Cardiac fibroblast (primary cell): Measurements from ENCODE around the gene ADAT1.

ENCODE experiments used
- DNase-seq, 2 donors: peaks; one replicate each; pipeline versions ENCODE4 v3.0.0 to v3.0.0-alpha.2; 2010; ENCODE audit warnings: low read depth in 2 of 2
- H3K4me3 ChIP-seq, 2 donors: replicated peaks in 1 of 2; 1 replicate in 1 of 2; 2 replicates in 1 of 2; pipeline ENCODE4 v1.5.1; 2011; ENCODE audit warnings: low read depth in 2 of 2, low read length in 2 of 2, mild to moderate bottlenecking in 2 of 2, moderate library complexity in 1 of 2
- TF ChIP-seq, protein P1 (sequence below): IDR thresholded peaks from one replicate; pipeline ENCODE4 v1.5.1; 2011; ENCODE audit warnings: low read depth, mild to moderate bottlenecking, low read length, inconsistent platforms

ADAT1 gene

DNA sequence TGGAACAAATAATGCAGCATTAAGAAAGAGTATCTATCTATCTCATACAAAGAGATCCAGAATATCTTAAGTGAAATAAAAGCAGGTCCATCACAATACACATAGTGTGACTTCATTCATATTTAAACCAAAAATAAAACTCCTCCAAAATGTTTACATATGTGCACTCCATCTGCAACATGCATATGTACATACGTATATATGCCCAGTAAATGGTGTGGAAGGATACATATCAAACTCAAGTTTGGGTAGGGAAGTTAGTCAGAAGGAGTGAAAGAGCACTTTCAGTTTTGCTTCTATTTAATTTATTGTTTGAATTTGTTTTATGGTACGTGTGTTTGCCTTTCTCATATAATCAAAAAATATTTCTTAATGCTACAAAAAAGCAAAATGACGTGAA lies 12.0 kb upstream of the ADAT1 start:
- H3K4me3 ChIP-seq, result no peak overlapping the region
- DNase-seq, result no peak
- TF ChIP-seq, protein P1, sequence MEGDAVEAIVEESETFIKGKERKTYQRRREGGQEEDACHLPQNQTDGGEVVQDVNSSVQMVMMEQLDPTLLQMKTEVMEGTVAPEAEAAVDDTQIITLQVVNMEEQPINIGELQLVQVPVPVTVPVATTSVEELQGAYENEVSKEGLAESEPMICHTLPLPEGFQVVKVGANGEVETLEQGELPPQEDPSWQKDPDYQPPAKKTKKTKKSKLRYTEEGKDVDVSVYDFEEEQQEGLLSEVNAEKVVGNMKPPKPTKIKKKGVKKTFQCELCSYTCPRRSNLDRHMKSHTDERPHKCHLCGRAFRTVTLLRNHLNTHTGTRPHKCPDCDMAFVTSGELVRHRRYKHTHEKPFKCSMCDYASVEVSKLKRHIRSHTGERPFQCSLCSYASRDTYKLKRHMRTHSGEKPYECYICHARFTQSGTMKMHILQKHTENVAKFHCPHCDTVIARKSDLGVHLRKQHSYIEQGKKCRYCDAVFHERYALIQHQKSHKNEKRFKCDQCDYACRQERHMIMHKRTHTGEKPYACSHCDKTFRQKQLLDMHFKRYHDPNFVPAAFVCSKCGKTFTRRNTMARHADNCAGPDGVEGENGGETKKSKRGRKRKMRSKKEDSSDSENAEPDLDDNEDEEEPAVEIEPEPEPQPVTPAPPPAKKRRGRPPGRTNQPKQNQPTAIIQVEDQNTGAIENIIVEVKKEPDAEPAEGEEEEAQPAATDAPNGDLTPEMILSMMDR, result no peak

DNA sequence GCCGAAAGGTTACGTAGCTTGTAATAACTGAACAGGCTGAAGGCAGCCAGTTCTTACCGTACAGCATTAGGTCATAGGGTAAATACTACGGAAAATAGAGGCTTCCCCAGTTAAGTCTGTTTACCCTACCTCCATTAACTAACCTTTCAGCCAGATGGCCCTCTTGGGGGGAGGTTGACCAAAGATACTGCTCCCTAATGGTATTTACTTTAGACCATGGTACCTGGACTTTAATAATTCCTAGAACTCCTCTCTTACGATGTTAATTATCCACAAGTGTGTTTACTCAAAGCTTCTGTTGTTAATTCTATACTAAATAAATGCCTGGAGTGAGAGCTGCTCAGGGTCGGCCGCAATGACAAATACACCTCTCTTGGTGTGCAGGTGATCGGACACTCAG lies 9.8 kb upstream of the ADAT1 start:
- TF ChIP-seq, protein P1, result no peak
- H3K4me3 ChIP-seq, result no peak overlapping the region
- DNase-seq, result no peak

DNA sequence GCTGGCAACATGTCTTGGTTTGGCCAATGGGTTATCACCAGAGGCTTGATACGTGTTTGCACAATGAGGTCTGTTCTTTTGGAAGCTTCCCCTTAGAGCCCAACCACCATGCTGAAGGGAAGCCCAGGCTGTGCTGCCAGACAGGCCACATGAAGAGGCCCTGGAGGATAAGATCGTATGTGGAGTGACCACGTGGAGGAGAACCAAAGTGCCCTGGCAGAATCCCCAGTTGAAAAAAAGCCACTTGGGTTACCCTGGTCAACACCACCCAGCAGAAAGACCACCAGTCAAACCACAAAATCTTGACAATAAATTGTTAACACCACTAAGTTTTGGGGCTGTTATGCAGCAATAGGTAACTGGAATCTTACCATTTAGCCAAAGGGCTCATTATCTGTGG lies 7.0 kb upstream of the ADAT1 start:
- TF ChIP-seq, protein P1, result no peak
- no peak for DNase-seq
- H3K4me3 ChIP-seq, result no peak overlapping the region

DNA sequence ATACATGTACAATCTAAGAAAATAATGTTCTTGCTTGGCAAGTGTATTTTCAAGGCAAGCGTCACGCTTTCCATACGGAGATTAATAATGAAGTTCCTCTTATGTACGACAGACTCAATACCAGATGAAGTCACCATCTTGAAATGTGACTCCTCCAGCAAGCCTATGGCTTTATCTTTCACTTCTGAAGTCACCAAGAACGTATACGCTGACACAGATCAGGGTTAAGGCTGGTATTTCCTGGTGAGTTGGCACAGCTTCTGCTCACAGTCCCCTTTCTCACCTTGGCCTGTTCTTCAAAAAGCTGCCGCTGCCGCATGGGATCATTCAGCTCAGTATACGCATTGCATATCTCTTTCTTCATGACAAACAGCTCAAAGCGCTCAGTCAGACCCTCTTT lies 6.1 kb upstream of the ADAT1 start:
- H3K4me3 ChIP-seq, result no peak overlapping the region
- TF ChIP-seq, protein P1, result no peak
- no peak for DNase-seq

DNA sequence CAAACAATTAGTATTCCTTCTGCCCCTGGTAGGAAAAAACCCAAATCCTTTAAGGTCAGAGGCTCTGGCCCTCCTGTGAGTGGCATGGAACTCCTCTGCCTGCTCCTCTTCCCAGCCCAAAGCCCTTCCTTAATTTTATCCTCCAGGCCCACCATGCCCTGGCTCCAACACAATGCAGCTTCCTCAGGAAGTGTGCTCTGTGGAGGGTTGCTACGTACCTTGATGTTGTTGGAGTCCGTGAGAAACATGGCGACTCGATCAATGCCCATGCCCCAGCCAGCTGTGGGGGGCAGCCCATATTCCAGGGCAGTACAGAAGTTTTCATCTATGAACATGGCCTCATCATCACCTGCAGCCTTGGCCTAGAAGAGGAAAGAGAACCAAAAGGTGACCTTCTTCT lies 5.3 kb upstream of the ADAT1 start:
- TF ChIP-seq, protein P1, result no peak
- no peak for DNase-seq

DNA sequence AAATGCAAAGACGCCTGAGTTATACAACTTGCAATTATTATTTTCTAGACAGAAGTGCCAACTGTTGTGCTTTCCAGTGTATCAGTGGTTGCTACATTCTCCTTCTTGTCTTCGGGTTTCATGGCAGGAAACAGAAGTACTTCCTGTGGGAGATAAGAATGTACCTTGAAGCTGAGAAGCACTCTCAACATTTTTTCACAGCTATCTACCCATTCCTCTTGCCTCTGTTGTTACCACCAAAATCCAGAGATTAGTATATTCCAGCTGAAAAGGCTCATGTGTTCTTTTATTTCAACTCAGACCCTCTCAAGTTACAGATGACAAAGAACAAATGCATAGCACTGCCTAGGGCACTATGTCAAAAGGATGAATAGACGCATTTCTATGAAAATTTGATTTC lies 4.8 kb upstream of the ADAT1 start:
- H3K4me3 ChIP-seq, result no peak overlapping the region
- TF ChIP-seq, protein P1, result no peak
- DNase-seq, result peak in 1 of 2 donors; percentile 80

More for the DNA sequence above, 5.3 kb upstream of the ADAT1 start:
- H3K4me3 ChIP-seq, result no peak overlapping the region

DNA sequence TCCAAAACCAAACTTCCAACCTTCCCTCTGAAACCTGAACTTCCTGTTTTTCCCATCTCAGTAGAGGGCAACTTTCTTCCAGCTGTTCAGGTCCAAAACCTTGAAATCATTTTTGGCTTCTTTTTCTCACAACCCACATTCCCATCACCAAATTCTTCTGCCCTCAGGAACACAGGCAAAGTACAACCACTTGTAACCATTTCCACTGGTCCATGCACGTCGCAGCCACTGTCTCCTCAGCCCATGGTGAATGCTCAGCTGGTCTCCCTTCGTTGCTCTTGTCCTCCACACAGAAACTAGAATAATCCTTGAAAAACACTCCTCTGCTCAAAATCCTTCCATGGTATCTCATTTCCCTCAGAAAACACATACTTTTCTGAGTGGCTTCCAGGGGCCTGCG lies 3.7 kb upstream of the ADAT1 start:
- no peak for DNase-seq
- H3K4me3 ChIP-seq, result no peak overlapping the region
- TF ChIP-seq, protein P1, result no peak
